PFSK-1 (cell line): ENCODE results near the gene CCL26.

Source experiments
- POLR2AphosphoS5 ChIP-seq: IDR thresholded peaks from 2 replicates; pipeline ENCODE4 v1.6.1; 2012; ENCODE audit warnings: low read depth, mild to moderate bottlenecking, control low read depth, low read length, moderate library complexity
- SIN3A ChIP-seq: IDR thresholded peaks from 2 replicates; pipeline ENCODE4 v1.6.1; 2012; ENCODE audit warnings: mild to moderate bottlenecking, low read length, moderate library complexity, borderline replicate concordance; ENCODE audit not compliant: insufficient read depth
- TAF1 ChIP-seq: IDR thresholded peaks from 2 replicates; pipeline ENCODE4 v1.6.1; 2012; ENCODE audit warnings: low read length, control low read depth, borderline replicate concordance; ENCODE audit not compliant: insufficient read depth
- TF ChIP-seq, protein P1 (sequence below), 2 experiments: IDR thresholded peaks; 2 replicates each; pipeline versions ENCODE4 v1.6.1 to v1.8.0; 2011 to 2012; ENCODE audit warnings: low read depth in 2 of 2, low read length in 2 of 2, control low read depth in 1 of 2, inconsistent platforms in 1 of 2, mild to moderate bottlenecking in 1 of 2, moderate library complexity in 1 of 2; ENCODE audit not compliant: insufficient read depth in 1 of 2

DNA sequence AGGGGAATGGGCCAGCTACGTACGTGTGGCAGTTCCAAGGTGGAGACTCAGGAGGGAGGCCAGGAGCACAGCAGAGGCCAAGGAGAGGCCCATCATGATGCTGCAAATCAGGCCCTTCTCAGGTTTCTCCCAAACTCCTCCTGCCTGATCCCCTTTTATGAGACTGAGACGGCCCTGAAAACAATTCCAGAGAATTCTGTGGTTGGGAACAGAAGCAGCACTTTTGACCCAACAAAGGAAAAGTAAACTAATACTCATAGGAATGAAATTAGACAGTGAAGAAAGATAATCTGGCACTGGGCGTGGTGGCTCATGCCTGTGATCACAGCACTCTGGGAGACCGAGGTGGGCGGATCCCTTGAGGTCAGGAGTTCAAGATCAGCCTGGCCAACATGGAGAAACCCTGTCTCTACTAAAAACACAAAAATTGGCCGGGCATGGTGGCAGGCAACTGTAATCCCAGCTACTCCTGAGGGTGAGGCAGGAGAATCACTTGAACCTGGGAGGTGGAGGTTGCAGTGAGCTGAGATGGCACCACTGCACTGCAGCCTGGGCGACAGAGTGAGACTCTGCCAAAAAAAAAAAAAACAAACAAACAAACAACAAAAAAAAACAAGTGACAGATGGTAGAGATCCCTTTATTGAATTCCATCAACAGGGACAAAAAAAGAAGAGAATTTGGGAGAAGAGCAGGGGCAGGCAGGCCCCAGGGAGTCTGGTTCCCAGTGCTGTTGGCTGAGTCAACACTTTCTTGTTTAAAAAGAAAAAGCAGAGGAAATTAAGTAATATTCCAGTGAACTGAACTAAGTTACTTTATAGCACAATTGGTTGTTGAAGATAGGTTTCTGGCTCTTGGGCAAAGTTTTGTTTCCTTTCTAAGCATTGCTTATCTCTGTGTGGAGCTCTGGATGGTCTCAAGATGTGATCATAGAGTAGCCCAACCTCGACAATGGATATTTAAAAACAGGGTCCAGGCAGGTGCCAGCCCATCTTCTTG, at the start of gene CCL26:
- TF ChIP-seq POLR2AphosphoS5 (no peak), TAF1 (no peak), SIN3A (no peak)
- TF ChIP-seq, protein P1, sequence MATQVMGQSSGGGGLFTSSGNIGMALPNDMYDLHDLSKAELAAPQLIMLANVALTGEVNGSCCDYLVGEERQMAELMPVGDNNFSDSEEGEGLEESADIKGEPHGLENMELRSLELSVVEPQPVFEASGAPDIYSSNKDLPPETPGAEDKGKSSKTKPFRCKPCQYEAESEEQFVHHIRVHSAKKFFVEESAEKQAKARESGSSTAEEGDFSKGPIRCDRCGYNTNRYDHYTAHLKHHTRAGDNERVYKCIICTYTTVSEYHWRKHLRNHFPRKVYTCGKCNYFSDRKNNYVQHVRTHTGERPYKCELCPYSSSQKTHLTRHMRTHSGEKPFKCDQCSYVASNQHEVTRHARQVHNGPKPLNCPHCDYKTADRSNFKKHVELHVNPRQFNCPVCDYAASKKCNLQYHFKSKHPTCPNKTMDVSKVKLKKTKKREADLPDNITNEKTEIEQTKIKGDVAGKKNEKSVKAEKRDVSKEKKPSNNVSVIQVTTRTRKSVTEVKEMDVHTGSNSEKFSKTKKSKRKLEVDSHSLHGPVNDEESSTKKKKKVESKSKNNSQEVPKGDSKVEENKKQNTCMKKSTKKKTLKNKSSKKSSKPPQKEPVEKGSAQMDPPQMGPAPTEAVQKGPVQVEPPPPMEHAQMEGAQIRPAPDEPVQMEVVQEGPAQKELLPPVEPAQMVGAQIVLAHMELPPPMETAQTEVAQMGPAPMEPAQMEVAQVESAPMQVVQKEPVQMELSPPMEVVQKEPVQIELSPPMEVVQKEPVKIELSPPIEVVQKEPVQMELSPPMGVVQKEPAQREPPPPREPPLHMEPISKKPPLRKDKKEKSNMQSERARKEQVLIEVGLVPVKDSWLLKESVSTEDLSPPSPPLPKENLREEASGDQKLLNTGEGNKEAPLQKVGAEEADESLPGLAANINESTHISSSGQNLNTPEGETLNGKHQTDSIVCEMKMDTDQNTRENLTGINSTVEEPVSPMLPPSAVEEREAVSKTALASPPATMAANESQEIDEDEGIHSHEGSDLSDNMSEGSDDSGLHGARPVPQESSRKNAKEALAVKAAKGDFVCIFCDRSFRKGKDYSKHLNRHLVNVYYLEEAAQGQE (IDR thresholded peaks at IDR 0.05; ENCODE audit: insufficient read depth in 1 of 2, low read depth in 2 of 2, low read length in 2 of 2) = no peak
